ENCODE measurements around the gene BMP6.
"Not testable (repeated sequence)": the region's sequence is repeated elsewhere in the genome, so short reads cannot be mapped to it uniquely, and the experiment has no call there.

BMP6 gene

DNA sequence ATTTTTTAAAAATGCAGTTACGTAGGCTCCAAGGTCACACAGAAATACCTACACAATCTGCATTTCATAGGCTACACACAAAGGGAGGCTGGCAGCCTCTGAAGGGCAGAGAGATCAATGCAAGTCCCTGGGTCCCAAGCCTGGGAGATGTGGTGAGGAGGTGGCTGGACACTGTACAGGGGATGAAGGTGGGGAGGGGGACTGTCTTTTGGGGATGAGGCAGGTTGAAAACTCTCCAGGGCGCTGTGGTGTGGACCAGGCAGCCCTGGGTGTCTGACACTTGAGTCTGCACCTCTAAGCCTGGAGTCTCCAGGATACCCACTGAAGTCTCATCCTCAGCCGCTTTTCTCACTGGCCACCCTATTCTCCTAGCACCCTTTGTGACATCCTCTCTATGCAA lies 160.2 kb downstream of the BMP6 start:
- ATAC-seq: no peak
- DNase-seq: no peak

DNA sequence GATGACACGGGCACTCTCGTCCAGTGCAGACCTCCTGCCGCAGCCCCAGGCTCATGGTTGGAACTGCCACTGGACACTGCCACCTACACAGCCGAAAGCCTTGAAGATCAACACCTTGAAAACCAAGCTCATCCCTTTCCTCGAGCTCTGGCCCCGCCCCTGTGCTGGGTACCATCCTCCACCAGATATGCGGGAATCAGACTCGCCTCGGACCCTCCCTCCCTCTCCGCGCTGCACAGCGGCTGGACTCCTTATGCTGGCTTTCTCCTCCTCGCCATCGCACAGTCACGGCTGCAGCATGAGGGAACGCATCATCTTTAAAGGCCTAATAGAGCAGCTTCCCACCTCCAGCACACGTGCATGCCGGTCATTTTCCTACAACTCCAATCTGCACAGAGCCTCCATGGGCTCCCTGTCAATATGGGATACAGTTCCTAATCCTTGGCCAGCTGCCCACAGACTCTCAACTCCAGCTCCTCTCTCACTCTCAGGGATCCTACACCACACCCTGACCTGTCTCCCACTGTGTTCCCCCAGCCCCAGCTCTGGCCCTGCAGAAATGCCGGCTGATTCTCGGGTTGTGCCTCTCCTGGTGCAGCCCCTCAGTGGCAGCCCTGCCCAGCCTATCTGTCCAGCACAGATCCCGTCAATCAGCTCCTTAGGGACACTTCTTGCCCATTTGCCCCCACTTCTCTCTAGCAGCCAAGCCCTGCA lies 161.5 kb downstream of the BMP6 start:
- ATAC-seq (no peak), DNase-seq (no peak)

DNA sequence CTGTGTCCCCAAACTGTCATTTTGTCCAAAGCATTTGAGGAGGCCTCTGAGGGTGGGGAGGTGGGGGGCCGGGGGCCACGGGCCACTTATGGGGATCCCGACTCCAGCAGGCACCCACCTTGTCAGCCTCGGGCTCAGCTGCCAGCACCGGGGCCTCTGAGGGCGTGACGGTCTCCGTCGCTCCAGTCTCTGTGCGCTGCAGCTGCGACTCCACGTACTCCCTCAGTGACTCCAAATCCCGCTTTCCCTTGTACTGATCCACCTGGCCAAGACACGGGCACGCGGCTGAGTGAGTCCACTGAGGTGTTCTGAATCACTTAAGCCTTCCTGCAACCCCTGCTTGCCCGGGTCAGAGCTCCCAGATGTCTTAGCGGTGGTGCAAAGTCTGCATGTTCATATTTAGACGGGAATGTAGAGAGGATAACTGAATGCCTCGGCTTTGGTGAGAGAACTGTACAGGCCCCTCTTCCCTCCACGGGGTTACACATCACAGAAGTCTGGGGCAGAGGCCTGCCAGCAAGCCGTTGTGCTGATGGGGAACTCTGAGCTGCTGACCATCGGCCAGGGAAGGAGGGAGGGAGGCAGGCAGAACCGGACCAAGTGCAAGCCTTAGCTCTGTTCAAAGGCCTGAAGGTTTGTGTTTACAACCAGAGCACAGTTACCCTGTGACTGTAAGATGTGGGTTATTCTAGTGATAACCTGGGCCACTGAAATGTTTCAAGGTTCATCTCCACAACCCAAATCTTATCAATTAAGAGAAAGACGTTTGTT lies 162.9 kb downstream of the BMP6 start:
- no peak for DNase-seq
- no peak for ATAC-seq

DNA sequence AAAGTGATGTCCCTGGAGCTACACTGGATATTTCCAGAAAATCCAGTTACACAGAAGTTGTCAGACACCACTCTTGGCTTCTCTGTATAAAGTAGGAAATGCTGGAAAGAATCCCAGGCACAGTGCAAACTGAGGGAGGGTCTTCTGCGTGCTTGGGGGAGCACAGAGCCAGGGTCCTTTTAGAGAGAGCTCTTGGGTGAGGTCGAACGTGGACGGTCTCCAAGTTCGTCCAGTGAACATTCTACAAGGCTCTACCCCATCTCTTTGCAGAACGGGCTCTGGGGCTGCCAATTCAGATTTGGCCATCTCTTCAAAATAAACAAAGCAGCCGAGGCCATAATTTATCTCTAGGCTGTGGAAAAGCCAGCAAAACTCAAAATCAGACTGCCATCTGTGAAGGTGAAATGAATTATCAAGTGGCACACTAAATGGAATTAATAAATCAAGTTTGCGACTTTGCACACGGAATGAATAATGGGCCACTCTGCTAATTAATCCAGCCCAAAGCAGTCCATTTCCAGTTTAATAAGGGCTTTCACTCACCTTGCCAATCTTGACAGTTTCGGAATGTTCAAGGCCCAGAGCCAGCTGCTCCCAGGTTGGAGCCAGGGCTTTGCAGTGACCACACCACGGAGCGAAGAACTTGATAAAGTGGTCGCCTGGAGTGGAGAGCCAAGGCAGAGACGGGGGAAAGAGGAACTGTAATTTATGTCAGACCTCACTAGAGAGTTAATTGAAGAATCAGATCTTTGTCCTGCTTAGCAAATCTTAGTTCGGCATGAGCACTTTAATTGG lies 165.4 kb downstream of the BMP6 start:
- no peak for ATAC-seq
- no peak for DNase-seq

DNA sequence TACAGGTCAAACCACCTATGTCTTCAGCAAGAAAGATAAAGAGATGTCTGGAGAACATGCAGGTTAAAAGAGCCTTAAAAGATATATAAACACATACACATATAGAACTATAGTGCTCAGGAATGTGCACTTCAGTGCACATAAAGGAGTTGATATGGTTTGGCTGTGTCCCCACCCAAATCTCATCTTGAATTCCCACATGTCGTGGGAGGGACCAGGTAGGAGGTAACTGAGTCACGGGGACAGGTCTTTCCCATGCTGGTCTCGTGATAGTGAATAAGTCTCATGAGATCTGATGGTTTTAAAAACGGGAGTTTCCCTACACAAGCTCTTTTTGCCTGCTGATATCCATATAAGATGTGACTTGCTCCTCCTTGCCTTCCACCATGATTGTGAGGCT lies 166.5 kb downstream of the BMP6 start:
- not testable (repeated sequence) for DNase-seq, ATAC-seq

DNA sequence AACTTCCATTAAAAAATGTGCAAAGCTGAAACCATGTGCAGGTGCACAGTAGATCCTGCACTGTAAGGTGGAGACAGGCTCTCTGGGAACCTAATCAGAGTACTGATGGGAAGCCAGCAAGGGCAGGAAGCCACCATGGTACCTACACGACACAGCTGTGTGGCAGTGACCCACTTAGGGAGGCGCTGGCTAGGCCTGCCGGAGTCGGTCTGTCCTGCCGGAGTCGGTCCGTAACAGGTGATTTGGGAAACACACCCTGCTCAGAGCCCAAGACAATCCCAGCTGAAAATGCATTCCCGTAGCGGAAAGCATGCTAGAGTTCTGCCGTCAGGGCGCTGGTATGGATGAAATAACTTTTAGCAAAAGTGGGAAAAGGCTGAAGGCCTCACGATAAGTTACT lies 167.4 kb downstream of the BMP6 start:
- DNase-seq (no peak), ATAC-seq (no peak)

DNA sequence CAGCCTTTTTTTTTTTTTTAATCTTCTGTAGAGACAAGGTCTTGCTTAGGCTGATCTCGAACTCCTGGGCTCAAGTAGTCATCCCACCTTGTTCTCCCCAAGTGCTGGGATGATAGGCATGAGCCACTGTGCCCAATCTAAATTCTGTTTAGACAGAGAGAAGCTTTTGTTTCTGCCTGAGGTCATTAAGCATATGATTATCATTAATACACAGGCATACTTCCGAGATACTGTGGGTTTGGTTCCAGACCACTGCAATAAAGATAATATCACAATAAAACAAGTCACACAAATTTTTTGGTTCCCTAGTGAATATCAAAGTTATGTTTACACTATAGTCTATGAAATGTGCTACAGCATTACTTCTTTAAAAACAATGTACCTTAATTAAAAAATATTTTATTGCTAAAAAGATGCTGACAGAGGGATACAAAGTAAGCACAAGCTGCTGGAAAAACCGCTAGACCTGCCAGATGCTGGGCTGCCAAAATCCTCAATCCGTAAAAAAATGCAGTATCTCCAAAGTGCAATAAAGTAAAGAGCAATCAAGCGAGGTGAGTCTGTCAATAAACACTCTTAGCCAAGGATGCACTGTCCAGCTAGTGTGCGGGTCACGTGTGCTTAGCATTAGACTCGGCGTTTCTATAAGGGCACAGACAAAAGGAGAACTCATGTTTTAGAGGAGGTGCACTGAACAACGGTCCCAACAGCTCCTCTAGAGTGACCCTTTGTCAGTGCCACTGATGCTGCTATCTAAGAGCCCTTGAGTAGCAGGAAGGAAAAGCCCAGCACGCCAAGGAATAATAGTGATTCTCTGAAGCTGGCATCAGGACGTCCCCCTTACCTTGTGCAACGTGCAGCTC lies 168.6 kb downstream of the BMP6 start:
- no peak for DNase-seq

DNA sequence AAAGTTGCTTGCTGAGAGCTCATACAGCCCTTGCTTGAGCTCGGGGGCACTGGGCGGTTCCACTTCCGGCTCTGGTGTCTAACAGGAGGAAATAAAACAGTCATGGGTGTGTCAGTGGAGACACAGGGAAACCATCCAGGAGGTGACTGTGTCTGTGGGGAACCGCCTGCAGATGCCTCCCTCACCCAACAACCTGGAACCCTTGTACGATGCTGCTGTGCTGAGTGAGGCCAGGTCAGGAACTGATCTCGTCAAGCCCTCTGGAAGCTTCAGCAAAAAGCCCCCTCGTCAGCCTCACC lies 169.2 kb downstream of the BMP6 start:
- no peak for ATAC-seq
- DNase-seq: no peak

More for the DNA sequence above, 168.6 kb downstream of the BMP6 start:
- no peak for ATAC-seq

DNA sequence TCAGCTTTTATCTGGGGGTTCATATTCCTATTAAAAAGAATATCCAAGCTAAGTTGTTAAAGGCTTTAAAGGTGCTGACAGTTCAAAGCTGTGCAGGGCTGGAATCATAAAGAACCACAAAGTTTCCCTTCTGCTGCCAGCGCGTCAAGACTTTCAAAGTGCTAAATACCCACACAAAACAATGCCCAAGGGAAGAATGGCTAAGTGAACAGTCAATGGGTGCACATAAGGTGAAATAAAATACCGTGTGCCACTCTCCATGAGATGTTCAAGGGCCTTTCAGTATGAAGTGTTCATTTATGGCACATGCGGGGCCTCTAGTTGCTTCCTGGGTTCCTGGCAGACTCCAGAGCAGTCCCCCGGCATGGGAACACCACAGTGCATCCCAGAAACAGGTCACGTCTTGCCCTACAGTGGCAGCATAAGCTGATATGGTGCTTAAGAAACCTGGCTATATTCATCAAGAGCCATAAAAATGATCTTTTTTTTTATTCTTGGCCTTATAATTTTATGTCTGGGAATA lies 170.6 kb downstream of the BMP6 start:
- ATAC-seq (no peak), DNase-seq (no peak)

DNA sequence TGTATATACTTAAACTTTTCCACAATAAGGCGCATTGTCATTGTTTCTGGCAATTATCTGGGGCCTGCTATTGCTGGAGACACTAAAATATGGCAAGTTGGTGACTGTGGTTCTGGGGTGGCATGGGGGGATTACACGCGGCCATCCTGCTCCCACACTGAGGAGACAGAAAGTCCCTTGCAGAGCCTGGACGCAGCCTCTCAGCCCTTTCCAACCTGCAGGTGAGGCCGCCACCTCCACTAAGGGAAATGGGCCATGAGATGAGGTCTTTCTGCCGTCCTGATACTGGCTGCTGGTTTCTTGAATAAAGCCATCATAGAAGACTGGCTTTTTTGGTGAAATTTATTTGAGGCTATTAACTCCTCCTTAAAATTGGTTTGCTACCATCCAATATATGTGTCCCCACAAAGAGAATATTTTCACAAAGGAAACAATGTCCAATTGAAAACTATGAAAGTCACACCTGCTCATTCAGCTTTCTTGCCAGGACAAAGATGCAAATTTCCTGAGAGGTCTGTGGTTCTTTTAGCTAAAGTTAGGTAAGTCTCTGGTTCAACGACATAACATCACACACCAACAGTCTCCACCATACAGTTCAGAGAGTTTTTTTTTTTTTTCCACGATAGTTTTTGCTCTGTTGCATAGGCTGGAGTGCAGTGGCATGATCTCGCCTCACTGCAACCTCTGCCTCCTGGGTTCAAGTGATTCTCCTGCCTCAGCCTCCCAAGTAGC lies 171.7 kb downstream of the BMP6 start:
- ATAC-seq: no peak

DNA sequence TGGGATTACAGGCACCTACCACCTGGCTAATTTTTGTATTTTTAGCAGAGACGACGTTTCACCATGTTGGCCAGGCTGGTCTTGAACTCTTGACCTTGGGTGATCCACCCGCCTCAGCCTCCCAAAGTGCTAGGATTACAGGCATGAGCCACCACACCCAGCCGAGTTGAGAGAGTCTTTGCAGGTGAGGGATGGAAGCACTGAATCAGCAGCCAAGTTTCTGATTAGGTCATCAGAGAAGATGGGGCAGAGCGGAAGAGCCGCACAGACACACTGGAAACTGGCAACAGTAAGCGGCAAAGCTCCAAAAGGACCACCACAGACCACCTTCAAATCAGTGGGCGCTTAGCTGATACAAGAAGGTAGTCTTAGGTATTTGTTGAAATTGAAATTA lies 172.3 kb downstream of the BMP6 start:
- ATAC-seq, DNase-seq: not testable (repeated sequence)

More for the DNA sequence above, 171.7 kb downstream of the BMP6 start:
- no peak for DNase-seq

DNA sequence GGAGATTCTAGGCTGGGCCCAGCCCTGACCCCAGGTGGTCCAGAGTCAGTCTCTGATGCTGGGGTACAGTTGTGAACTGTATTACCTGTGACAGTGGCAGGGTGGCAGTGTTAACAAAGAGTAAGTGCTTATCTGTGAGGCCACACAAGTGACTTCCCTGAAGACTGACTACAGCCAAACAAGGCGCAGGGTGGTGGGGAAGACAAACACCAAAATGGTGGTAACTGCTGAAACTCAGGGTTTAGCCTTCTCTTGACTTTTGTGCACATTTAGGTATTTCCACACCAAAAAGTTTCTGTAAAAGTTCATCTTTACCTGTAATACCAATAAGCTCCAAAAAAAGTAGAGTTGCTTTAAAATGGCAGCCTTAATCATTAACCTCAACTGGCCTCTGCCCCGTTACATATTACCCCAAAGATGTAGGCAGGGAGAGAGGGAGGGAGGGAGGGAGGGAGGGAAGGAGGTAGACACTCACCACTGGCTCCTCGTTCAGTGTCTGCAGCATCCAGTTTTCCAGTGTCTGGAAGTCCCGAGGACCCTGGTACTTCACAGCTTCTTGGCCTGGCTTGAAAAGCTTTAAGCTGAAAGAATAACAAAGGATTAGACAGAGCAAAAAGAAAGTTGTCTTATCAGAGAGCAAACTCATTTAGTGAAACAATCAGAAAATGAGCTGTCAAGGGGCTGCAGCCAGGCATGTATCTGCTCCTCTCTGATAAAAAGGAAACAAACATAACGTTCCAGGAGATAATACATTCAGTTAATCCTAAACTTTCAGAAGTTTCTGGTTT lies 173.4 kb downstream of the BMP6 start:
- no peak for DNase-seq
- peak; percentile 19 for ATAC-seq

DNA sequence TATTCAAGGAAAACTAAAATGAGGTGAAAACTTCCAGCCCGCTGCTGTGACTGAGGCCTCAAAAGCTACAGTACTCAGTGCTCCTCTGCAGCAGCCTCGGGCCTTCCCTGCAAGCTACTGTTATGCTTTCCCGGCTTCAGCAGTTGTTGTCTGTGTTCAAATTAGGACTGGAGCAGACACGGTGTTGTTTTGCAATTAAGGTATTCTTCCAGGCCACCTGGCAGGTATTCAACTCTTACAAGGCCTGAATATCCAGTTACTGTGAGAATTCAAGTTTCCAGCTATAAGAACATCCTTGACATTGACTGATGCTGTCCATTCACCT lies 174.0 kb downstream of the BMP6 start:
- ATAC-seq (no peak), DNase-seq (no peak)

DNA sequence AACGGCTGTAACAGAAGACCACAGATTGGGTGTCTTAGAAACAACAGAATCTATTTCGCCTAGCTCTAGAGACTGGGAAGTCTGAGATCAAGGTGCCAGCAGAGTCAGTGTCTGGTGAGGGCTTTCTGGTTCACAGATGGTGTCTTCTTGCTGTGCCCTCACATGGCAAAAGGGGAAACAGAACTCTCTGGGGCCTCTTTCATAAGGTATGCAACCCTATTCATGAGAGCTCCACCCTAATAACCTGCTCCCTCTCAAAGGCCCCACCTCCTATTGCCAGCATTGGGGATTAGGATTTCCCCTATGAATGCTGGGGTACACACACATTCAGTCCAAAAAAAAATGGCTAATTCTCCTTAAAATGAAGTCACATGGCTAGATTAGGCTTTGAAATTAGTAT lies 174.7 kb downstream of the BMP6 start:
- DNase-seq (no peak), ATAC-seq (no peak)

DNA sequence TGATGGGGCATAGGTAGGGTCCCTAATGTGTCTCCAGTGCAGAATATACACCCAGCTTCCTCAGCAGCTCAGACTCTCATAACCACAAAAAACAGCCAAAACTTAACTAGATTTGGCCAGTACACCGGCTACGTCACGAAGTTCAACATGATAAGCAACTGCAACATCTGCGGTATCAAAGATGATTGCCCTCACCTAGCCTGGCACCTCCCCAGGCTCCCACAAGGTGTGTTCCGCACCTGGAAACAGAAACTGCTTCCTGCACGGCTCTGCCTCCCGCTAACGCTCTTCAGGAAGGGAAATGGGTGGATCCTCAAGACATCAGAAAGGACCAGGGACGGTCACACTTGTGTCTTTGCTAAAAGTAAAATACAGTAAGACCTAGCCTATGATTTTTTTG lies 175.2 kb downstream of the BMP6 start:
- ATAC-seq: no peak

DNA sequence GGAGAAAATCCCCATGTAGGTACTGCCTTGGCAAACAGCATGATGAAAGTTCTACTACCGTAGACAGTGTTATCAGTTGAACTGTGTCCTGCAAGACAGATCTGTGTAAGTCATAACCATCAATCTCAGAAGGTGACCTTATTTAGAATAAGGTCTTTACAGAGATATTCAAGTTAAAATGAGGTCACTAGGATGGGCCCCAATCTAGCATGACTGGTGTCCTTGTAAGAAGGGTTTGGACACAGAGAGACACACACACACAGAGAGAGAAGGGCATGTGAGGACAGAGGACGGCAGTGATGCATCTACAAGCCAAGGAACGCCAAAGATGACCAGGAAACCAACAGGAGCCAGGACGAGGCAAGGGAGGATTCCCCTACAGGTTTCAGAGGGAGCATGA lies 175.9 kb downstream of the BMP6 start:
- ATAC-seq (peak; percentile 26), DNase-seq (no peak)

More for the DNA sequence above, 175.2 kb downstream of the BMP6 start:
- no peak for DNase-seq

DNA sequence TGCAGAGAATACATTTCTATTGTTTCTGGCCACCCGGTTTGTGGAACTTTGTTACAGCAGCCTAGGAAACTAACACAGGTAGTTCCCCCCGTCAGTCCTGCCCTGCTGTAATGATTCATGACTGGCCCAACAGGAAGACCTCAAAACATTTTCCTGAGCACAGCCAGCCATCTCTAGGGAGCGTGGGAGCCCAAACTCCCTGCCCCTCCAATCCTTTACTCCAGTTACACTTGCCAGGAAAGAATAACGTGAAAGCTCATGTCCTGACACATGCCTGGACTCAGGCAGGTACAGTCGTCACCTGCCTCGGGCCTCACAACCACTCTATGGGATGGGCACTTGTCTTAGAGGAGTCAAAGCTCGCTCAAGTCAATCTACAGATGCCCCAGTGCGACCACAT lies 176.3 kb downstream of the BMP6 start:
- no peak for ATAC-seq

DNA sequence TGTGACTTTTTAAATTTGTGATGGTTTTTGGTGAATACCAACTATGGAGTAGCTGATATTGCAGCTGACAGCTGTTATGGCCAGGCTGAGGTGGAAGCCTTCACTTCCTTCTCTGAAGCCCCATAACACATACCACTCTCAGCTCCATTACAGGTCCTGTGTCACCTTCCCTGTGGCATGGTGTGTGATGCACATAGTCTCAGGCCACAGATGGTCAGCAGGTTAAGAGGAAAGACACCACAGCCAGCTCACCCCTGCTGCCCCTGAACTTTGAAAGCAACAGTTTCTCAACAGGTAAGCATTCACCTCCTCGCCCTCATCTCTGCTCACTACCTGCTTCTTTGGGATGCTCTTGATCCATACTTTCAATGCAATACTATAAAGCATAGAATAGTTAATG lies 177.0 kb downstream of the BMP6 start:
- DNase-seq (no peak), ATAC-seq (no peak)

More for the DNA sequence above, 176.3 kb downstream of the BMP6 start:
- DNase-seq: no peak

DNA sequence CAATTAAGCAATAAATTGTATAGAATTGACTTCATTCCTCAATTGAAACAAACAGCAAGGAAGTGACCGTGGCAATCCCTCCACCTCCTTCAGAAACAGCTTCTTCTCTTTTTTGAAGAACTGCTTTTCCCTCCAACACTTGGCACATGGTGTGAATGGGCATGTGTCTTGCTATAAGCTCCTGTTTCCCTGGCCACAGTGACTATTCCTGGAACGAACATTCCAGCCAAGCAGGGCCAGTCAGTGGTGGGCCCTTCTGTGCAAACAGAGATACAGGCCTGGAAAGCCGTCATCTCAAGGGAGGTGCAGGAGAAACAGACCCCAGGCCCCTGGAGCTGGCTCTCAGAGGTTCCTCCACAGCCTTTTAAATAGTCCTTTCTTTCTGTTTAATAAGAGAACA lies 177.8 kb downstream of the BMP6 start:
- ATAC-seq (no peak), DNase-seq (no peak)

DNA sequence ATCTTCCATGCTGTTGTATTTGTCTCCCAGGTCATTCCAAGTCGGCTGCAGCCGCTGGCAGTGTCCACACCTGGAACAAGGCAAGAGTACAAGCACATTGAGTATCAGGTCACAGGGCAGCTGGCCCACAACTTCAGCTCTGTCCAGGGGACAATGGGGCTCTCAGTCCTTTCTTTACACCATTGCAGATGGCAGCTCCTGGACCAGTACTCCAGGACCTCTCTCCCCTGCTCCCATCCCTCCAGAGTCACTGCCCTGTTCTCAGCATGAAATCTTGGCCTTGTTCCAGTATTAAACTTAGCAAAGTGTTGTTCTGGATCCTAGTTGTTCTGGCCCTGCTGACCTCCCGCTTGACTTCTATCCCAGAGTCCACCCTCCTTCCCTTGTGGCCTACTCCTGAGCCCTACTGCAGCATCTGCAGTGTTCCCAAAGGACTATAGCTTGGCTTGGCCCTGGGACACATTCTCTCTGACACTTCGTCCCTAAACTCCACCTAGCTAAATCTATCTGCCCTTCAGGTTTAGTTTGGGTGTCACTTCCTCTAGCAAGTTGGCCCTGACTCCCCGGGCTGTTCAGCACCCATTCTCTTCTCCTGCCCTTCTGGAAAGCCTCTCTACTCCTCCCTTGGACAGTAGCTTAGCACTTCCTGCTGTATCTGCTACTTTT lies 178.9 kb downstream of the BMP6 start:
- ATAC-seq: no peak
- no peak for DNase-seq
